Stimulated activated CD4-positive, alpha-beta T cell treated with anti-CD3 and anti-CD28 coated beads, Interleukin-2, amount 100 ng/mL, for 48 hours (primary cell): ENCODE data around the gene CYB561.

Experiments used
- DNase-seq, 2 donors: peaks; one replicate each; pipeline ENCODE4 v3.0.0-alpha.2; 2020

Gene CYB561

GRCh38 chr17:63405741-63406261 is 40.3 kb downstream of the CYB561 start:
- no peak for DNase-seq

DNA sequence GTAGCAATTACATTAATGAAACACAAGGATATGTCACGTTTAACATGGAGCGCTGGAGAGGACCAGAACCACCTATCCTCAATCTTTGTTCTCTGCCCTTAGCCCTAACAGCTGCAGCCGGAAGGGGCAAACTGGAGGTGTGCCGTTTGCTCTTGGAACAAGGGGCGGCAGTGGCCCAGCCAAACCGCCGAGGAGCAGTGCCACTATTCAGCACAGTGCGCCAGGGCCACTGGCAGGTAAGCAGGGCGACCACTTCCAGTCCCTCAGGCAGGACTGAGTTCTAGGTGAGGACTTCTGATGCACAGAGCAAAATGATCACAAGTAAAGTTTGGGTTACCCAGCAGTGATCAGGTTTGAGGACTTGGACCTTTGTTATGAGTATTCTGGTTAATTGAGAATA is 41.1 kb downstream of the CYB561 start:
- no peak for DNase-seq

DNA sequence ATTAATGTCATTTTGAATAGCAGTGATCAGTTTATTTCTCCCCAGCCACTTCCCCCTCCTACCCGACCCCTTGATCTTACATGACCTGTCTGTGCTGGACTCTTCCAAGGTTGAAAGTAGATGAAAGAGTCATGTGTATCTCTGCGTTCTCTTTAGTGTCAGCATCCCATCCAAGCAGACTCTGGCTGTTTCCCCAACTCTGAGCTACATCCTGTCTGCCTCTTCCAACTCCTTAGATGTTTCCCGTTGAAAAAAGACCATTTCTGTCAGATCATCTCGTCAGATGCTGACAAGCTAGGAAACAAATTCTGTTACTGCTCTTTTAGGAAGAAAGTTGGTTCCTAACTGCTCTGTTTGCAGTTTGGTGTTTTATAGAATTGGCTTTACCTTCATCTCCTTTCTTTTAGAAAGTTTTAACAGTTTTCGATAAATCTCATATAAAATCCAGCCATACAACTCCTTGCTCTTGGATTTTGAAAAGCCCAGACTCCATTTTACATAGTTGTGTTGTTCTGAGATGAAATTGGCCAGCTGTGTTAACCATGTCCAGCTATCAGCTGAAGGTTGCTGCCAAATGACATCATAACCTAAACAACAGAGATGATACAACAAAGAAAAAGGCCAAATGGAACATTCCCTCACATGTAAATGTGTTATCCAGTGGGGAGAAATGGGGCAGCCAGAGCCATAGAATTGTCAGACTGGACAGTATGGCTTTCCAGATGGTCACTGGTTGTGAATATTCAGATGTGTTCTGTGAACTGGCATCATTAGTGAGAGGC is 43.5 kb downstream of the CYB561 start:
- no peak for DNase-seq

GRCh38 chr17:63399856-63400255 is 46.2 kb downstream of the CYB561 start:
- DNase-seq, result no peak

- no peak for DNase-seq
Measured at GRCh38 chr17:63399316-63399715, 46.8 kb downstream of the CYB561 start.

- no peak for DNase-seq
Measured at GRCh38 chr17:63398680-63399079, 47.4 kb downstream of the CYB561 start.

- no peak for DNase-seq
Measured at GRCh38 chr17:63395075-63395805, 50.9 kb downstream of the CYB561 start.

DNA sequence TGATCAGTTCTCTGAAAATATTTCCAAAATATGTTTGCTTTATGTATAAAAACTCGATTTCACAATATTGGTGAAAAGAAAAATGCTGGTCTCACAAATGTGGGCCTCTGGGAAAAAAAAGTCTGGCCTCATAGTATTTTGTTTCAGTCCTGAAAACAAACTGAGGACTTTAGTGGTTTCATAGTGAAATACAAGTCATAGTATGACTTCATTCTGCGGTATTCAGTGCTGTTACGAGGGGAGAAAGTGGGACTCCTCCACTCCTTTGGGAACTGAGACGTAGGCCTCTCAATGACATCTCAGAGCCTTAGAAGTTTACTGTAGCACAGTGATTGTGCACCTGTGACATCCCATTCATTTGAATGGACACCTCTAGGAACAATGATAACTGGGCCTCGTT is 56.0 kb downstream of the CYB561 start:
- no peak for DNase-seq

- no peak for DNase-seq
Measured at GRCh38 chr17:63387656-63388340, 58.3 kb downstream of the CYB561 start.

DNA sequence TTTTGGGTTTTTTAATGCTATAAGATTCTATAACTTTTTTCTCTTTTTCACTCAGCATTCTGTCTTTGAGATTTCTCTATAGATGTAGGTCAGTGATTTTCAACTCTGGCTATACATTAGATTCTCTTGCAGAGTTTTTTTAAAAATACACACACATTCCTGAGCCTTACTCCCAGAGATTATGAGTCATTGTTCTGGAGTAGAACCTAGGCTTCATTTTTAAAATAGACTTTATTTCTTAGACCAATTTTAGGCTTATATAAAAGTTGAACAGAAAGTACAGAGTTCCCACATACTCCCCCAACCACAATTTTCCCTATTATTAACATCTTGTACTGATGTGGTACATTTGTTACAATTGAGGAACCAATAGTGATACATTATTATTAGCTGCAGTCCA is 63.3 kb downstream of the CYB561 start:
- no peak for DNase-seq
